ENCODE results near the gene PCNX1. TPM values are rescaled to one million over a fixed set of nuclear protein-coding genes. Genes with fewer than 3 reads are reported as not detected.
A peak's percentile ranks its signal among the peaks of the same experiment; 100 is the strongest.

The PCNX1 gene
- total and polyA plus RNA-seq, 12 donors, result 4.5 to 66.6 (median 47.7) TPM

- Histone ChIP-seq H3K27me3 (no peaks in the 10 kb centered on the region), H3K27ac (no peak overlapping the region), H3K4me3 (no peak overlapping the region), H3K36me3 (peaks cover 0 to 94% (median 22%) of the 10 kb centered on the region in 9 donors), H3K4me1 (peaks cover 0 to 14% (median 0%) of the 10 kb centered on the region in 9 donors), H3K9me3 (peaks cover 0 to 17% (median 0%) of the 10 kb centered on the region in 11 donors)
- TF ChIP-seq CTCF (IDR thresholded peaks at IDR 0.05), result no peak
- no peak for DNase-seq
- no peak for ATAC-seq
- intact Hi-C loops (cut with DNase I), result no loop called here
These were observed 115.7 kb downstream of the PCNX1 start for GRCh38 chr14:71022939-71023338.

- Histone ChIP-seq H3K36me3 (peaks cover 0 to 100% (median 41%) of the 10 kb centered on the region in 9 donors), H3K9me3 (no peaks in the 10 kb centered on the region), H3K4me3 (no peak overlapping the region), H3K27me3 (no peaks in the 10 kb centered on the region), H3K27ac (no peak overlapping the region), H3K4me1 (no peaks in the 10 kb centered on the region)
- intact Hi-C loops (cut with DNase I), result no loop called here
- TF ChIP-seq CTCF (IDR thresholded peaks at IDR 0.05), result no peak
- DNase-seq (no peak), ATAC-seq (no peak)
- 91 to 98% methylated on average over 2 of the region's 2 CpGs for WGBS, 2 donors
These were observed 122.0 kb downstream of the PCNX1 start for GRCh38 chr14:71029236-71029781.

- H3K9me3 ChIP-seq, result no peaks in the 10 kb centered on the region
- no peaks in the 10 kb centered on the region for H3K27me3 ChIP-seq
- no peaks in the 10 kb centered on the region for H3K4me1 ChIP-seq
- TF ChIP-seq CTCF (IDR thresholded peaks at IDR 0.05), result no peak
- H3K4me3 ChIP-seq, result no peak overlapping the region
- 92 to 95% methylated on average over 1 of the region's 1 CpG for WGBS, 2 donors
- intact Hi-C loops (cut with DNase I), result no loop called here
- H3K27ac ChIP-seq, result no peak overlapping the region
- ATAC-seq (peak in 1 of 8 donors; percentile 44), DNase-seq (no peak)
- peaks cover 0 to 100% (median 46%) of the 10 kb centered on the region in 9 donors for H3K36me3 ChIP-seq
These were observed 123.7 kb downstream of the PCNX1 start for GRCh38 chr14:71031000-71031399.

GRCh38 chr14:71036433-71036832 lies 129.2 kb downstream of the PCNX1 start:
- DNase-seq (no peak), ATAC-seq (no peak)
- H3K4me1 ChIP-seq, result no peaks in the 10 kb centered on the region
- WGBS, 2 donors, result 97 to 99% methylated on average over 4 of the region's 4 CpGs
- H3K36me3 ChIP-seq, result peaks cover 0 to 81% (median 55%) of the 10 kb centered on the region in 9 donors
- no peak overlapping the region for H3K4me3 ChIP-seq
- no peak for TF ChIP-seq CTCF (IDR thresholded peaks at IDR 0.05)
- no peak overlapping the region for H3K27ac ChIP-seq
- H3K9me3 ChIP-seq, result peaks cover 0 to 22% (median 11%) of the 10 kb centered on the region in 11 donors
- intact Hi-C loops (cut with DNase I), result no loop called here
- H3K27me3 ChIP-seq, result no peaks in the 10 kb centered on the region
